OCI-LY7 (cell line): ENCODE measurements around the gene GREB1. TPM values are rescaled to one million over a fixed set of nuclear protein-coding genes. Genes with fewer than 3 reads are reported as not detected.

ENCODE experiments used
- BruUV-seq: library from RNA; stranded (reverse); fragments of 400-500 nt; replicated peaks from 2 replicates; lab custom pipeline; 2021; lab: Mats Ljungman, UMichigan
- CTCF ChIA-PET: fragments of 300-600 bp; sonication (Branson Sonifier 250); formaldehyde crosslinking; loops from one replicate; lab custom pipeline; 2022; ENCODE audit warnings: antibody characterized with exemption; ENCODE audit not compliant: unreplicated experiment; lab: Charles Lee
- POLR2A ChIA-PET: fragments of 300-600 bp; sonication (Branson Sonifier 250); formaldehyde crosslinking; loops from one replicate; lab custom pipeline; 2022; ENCODE audit warnings: antibody characterized with exemption; lab: Charles Lee
- DNase-seq: peaks from one replicate; pipeline ENCODE4 v3.0.0-alpha.2; 2015; ENCODE audit warnings: low spot score
- H2AFZ ChIP-seq: fragments of 200-600 bp; sonication (generic), shearing (Covaris generic); 2 replicates; pipeline ENCODE4 v1.6.1; 2014; ENCODE audit warnings: mild to moderate bottlenecking, antibody characterized with exemption, low read length, moderate library complexity
- H3K27ac ChIP-seq: fragments of 200-600 bp; sonication (generic); 2 replicates; pipeline ENCODE4 v1.5.1; 2014; ENCODE audit warnings: mixed run types, low read depth, mild to moderate bottlenecking, moderate library complexity, low read length, inconsistent platforms; ENCODE audit not compliant: poor library complexity, severe bottlenecking
- H3K36me3 ChIP-seq: fragments of 200-600 bp; sonication (generic); 2 replicates; pipeline ENCODE4 v1.6.1; 2014; ENCODE audit warnings: mild to moderate bottlenecking, antibody characterized with exemption, low read length, moderate library complexity, mixed read lengths; ENCODE audit not compliant: insufficient read depth
- H3K4me1 ChIP-seq: fragments of 200-600 bp; sonication (generic); 2 replicates; pipeline ENCODE4 v1.5.1; 2014; ENCODE audit warnings: mild to moderate bottlenecking, low read length; ENCODE audit not compliant: insufficient read depth, poor library complexity, severe bottlenecking
- H3K4me2 ChIP-seq: fragments of 200-600 bp; sonication (generic); 2 replicates; pipeline ENCODE4 v1.6.1; 2014; ENCODE audit warnings: mild to moderate bottlenecking, low read length
- H3K4me3 ChIP-seq: fragments of 200-600 bp; sonication (generic); 2 replicates; pipeline ENCODE4 v1.5.1; 2014; ENCODE audit warnings: mild to moderate bottlenecking, low read depth, low read length; ENCODE audit not compliant: poor library complexity, severe bottlenecking
- H3K79me2 ChIP-seq: fragments of 200-600 bp; sonication (generic); 2 replicates; pipeline ENCODE4 v1.6.1; 2016; ENCODE audit warnings: low read depth, mild to moderate bottlenecking, low read length, moderate library complexity, mixed read lengths; ENCODE audit not compliant: insufficient read depth
- H3K9me2 ChIP-seq: fragments of 200-600 bp; sonication (generic); 2 replicates; pipeline ENCODE4 v1.6.1; 2016; ENCODE audit warnings: mild to moderate bottlenecking, low read length, mixed read lengths; ENCODE audit not compliant: insufficient read depth
- H3K9me3 ChIP-seq: fragments of 200-600 bp; sonication (generic); 2 replicates; pipeline ENCODE4 v1.6.1; 2014; ENCODE audit warnings: mild to moderate bottlenecking, mixed run types, low read length, mixed read lengths
- H4K20me1 ChIP-seq: fragments of 200-600 bp; sonication (generic); 2 replicates; pipeline ENCODE4 v1.6.1; 2014; ENCODE audit warnings: mild to moderate bottlenecking, antibody characterized with exemption, low read length, moderate library complexity, mixed read lengths; ENCODE audit not compliant: insufficient read depth
- EZH2phosphoT487 ChIP-seq: fragments of 200-600 bp; sonication (generic); IDR thresholded peaks from 2 replicates; pipeline ENCODE4 v1.6.1; 2018; ENCODE audit warnings: low read depth, borderline replicate concordance, mild to moderate bottlenecking, mixed run types, antibody characterized with exemption, low read length, moderate library complexity, mixed read lengths
- intact Hi-C: fragments of 100-400 bp; cut with micrococcal nuclease; formaldehyde crosslinking; loops from one replicate; pipeline ENCODE4 v1.10.0; 2022; ENCODE audit not compliant: unreplicated experiment
- total RNA-seq, 2 experiments: library from RNA; depleted of rRNA in 1 of 2; stranded (reverse); fragments of >200 nt in 1 of 2; shearing (Covaris generic) in 1 of 2; gene quantifications; 2 replicates each; pipeline ENCODE4 v1.2.3, GENCODE V29; 2014 to 2022
- TF ChIP-seq, protein P1 (sequence below): fragments of 200-600 bp; sonication (generic); conservative IDR thresholded peaks from 2 replicates; pipeline ENCODE4 v1.5.1; 2014; ENCODE audit warnings: mild to moderate bottlenecking, antibody characterized with exemption, low read length, moderate library complexity, mixed read lengths

The GREB1 gene
- total RNA-seq, 2 experiments from 2014 or later, result 3.5 to 8.4 TPM

DNA sequence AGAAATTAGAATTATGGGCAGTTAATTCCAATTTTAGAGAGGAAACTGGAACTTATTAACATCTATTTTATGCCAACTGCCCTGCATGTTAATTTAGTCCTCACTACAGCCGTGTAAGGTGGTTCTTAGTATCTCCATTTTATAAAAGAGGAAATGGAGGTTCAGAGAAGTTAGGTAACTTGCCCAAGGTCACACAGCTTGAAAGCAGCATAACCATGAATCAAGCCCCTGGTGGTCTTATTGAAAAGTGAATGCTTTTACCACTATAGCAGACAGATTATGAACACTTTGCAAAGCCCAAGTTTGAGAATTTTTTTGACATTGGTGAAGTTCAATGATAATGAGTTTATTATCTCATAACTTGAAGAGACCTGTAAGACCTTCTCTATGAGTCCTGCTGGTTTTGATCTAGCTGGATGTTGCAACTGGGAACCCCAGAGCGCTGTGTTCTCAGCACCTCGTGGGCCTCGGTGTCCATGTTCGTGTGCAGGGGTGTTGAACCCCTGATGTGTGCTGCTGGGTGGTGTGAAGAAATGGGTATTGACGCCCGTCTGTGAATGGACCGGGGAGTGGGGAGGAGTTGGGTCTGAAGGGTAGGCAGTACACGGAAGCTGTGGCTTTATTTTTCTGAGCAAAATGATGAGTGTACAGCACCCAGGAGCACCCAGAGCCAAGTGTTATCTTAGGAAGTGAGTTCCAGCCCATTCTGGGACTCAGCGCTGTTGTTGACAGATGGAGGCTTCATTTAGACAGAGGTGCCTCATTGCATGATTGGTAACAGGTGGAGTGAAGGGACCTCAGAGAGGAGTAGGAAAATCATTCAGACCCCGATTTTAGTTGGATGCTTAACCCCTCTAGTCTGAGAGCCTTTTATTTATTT, 9.7 kb downstream of the GREB1 start:
- intact Hi-C loops, result no loop called here
- ChIA-PET POLR2A (interaction anchor here (1.3 kb wide), 1 partner anchor 13 kb away, joined by 3 read pairs; no protein-coding TSS in a partner anchor), CTCF (no interaction called here)
- DNase-seq, result no peak
- no peak overlapping the region for H3K4me2 ChIP-seq
- H3K4me3 ChIP-seq, result no peak overlapping the region
- no peaks in the 10 kb centered on the region for H3K79me2 ChIP-seq
- H3K4me1 ChIP-seq, result no peaks in the 10 kb centered on the region
- H2AFZ ChIP-seq, result no peak overlapping the region
- H3K27ac ChIP-seq, result no peak overlapping the region
- H3K9me3 ChIP-seq, result no peaks in the 10 kb centered on the region
- TF ChIP-seq, protein P1, sequence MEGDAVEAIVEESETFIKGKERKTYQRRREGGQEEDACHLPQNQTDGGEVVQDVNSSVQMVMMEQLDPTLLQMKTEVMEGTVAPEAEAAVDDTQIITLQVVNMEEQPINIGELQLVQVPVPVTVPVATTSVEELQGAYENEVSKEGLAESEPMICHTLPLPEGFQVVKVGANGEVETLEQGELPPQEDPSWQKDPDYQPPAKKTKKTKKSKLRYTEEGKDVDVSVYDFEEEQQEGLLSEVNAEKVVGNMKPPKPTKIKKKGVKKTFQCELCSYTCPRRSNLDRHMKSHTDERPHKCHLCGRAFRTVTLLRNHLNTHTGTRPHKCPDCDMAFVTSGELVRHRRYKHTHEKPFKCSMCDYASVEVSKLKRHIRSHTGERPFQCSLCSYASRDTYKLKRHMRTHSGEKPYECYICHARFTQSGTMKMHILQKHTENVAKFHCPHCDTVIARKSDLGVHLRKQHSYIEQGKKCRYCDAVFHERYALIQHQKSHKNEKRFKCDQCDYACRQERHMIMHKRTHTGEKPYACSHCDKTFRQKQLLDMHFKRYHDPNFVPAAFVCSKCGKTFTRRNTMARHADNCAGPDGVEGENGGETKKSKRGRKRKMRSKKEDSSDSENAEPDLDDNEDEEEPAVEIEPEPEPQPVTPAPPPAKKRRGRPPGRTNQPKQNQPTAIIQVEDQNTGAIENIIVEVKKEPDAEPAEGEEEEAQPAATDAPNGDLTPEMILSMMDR, result no peak
- no peak for TF ChIP-seq EZH2phosphoT487
- BruUV-seq, result no TSS peak
- H3K36me3 ChIP-seq, result no peaks in the 10 kb centered on the region
- no peaks in the 10 kb centered on the region for H4K20me1 ChIP-seq
- no peaks in the 10 kb centered on the region for H3K9me2 ChIP-seq

DNA sequence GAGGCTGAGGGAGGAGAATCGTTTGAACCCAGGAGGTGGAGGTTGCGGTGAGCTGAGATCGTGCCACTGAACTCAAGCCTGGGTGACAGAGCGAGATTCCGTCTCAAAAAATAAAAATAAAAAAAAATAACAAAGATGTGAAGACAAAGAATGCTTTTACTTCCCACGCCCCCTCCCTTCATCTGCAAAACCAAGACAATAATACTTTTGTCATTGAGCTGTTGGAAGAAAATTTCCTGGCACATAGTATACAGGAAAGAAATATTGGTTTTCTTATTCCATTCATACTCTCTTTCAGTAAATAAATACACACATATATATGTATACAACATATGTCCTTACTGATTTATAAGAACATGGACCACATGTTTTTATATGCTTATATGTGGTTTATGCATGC, 12.2 kb downstream of the GREB1 start:
- Histone ChIP-seq H2AFZ (no peak overlapping the region), H3K4me2 (no peak overlapping the region), H4K20me1 (no peaks in the 10 kb centered on the region), H3K9me3 (no peaks in the 10 kb centered on the region), H3K4me1 (no peaks in the 10 kb centered on the region), H3K36me3 (no peaks in the 10 kb centered on the region), H3K9me2 (no peaks in the 10 kb centered on the region), H3K79me2 (no peaks in the 10 kb centered on the region), H3K27ac (no peak overlapping the region), H3K4me3 (no peak overlapping the region)
- ChIA-PET CTCF (no interaction called here), POLR2A (no interaction called here)
- DNase-seq, result no peak
- no peak for TF ChIP-seq EZH2phosphoT487
- BruUV-seq, result no TSS peak
- intact Hi-C loops, result no loop called here

DNA sequence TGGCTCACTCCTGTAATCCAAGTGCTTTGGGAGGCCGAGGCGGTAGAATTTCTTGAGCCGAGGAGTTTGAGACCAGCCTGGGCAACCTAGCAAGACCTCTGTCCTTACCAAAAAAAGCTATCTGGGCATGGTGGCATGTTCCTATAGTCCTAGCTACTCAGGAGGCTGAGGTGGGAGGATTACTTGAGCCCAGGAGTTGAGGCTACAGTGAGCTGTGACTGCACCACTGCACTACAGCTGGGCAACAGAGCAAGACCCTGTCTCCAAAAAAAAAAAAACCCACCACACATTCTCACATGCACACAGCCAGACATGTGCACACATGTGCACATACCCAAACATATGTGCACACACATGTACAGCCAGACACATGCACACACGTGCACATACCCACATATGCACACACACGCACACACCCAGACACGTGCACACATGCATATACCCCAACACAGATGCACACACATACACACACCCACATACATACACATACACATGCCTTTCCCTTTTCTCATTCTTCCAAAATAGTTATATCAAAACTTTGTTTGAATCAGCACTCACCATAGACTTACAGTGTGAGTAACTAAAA, 14.2 kb downstream of the GREB1 start:
- no TSS peak for BruUV-seq
- CTCF ChIA-PET, result no interaction called here
- DNase-seq, result no peak
- TF ChIP-seq, protein P1, result no peak
- no peak for TF ChIP-seq EZH2phosphoT487
- H3K79me2 ChIP-seq, result no peaks in the 10 kb centered on the region
- no peak overlapping the region for H3K4me3 ChIP-seq
- no peaks in the 10 kb centered on the region for H3K9me2 ChIP-seq
- H3K9me3 ChIP-seq, result no peaks in the 10 kb centered on the region
- H3K4me2 ChIP-seq, result no peak overlapping the region
- no peak overlapping the region for H3K27ac ChIP-seq
- no peaks in the 10 kb centered on the region for H3K36me3 ChIP-seq
- no peaks in the 10 kb centered on the region for H3K4me1 ChIP-seq
- no peak overlapping the region for H2AFZ ChIP-seq
- H4K20me1 ChIP-seq, result no peaks in the 10 kb centered on the region
- POLR2A ChIA-PET, result interaction anchor here (0.5 to 0.7 kb wide), 3 partner anchors 77 to 295 kb away, joined by 3 read pairs; no protein-coding TSS in a partner anchor
- intact Hi-C loops, result no loop called here
